ENCODE data around the gene KSR1. TPM values are rescaled to one million over a fixed set of nuclear protein-coding genes. Genes with fewer than 3 reads are reported as not detected.
A peak's percentile ranks its signal among the peaks of the same experiment; 100 is the strongest.

KSR1 gene
- total and polyA plus RNA-seq, 4 donors: 23.0 to 71.1 (median 47.0) TPM

DNA sequence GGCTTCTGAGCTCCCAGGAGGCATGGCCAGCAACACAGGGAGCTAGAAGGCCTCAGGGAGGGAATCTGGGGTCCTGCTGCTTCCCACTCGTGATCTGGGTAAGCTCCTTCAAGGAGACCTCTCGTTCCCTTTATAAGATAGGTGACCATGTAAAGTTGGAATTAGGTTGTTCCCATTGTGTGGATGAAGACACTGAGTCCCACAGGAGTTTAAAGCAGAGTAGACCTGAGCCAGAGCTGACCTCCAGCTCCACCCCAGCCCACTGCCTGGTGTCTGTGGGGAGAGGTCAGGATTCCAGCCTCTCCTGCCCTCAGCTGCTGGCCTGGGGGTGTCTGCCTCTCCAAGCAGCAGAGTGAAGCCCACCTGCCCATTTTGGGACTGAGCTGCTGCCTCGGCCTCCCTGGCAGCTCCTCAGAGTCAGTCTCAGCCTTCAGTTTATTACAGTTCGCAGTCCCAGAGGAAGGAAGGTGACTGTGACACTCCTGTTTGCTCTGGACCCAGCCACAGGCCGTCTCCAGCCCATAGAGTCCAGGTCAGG, 141.6 kb downstream of the KSR1 start:
- Histone ChIP-seq H3K27me3 (ENCODE audit: control insufficient read depth, insufficient read depth, low read length) (no peaks in the 10 kb centered on the region), H3K36me3 (ENCODE audit: control insufficient read depth, insufficient read depth, low read length) (peaks cover 64% of the 10 kb centered on the region), H3K4me1 (ENCODE audit: control insufficient read depth, insufficient read depth, low read length) (peaks cover 16% of the 10 kb centered on the region), H3K9me3 (ENCODE audit: control insufficient read depth, insufficient read depth, low read length) (no peaks in the 10 kb centered on the region), H3K4me3 (ENCODE audit: low read depth, low read length) (no peak overlapping the region), H3K27ac (ENCODE audit: low read depth, low read length) (no peak overlapping the region)
- WGBS (ENCODE audit: insufficient coverage): 82% methylated on average over 3 of the region's 5 CpGs
- no peak for DNase-seq (ENCODE audit: low read depth in 4 of 6, low spot score in 6 of 6)

DNA sequence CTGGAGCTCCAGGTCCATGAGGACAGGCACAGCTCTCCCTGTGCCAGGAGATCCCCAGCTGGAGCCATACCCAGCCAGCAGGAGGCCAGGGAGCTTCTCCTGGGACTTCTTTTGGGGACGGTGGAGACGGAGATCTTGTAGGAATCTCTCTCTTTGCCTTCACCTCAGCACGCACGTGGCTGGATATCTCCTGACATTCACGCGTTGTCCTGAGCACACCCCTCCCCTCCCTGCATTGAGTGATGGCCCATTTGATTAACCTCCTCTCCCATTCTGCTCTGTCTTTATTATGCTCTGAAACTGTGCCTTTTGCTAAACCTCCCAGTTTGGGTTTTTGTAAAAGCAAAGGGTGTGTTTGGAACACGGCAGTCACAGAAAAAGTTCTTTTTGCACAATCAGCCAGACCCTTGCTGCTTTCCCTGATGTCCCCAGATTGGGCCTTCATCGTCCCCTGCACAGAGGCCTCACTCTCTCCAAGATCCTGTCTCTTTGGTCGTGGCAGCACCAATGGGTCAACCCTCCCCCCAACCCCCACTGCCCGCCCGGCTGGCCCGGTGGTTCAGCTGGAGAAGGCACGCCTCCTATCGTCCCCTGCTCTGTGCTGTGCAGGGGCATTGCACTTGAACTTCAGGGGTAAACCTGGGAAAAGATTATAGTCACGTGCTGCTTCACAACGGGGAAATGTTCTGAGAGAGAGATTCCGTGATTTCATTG, 142.2 kb downstream of the KSR1 start:
- Histone ChIP-seq H3K27ac (ENCODE audit: low read depth, low read length) (no peak overlapping the region), H3K36me3 (ENCODE audit: control insufficient read depth, insufficient read depth, low read length) (peaks cover 62% of the 10 kb centered on the region), H3K4me1 (ENCODE audit: control insufficient read depth, insufficient read depth, low read length) (peaks cover 22% of the 10 kb centered on the region), H3K4me3 (ENCODE audit: low read depth, low read length) (no peak overlapping the region), H3K9me3 (ENCODE audit: control insufficient read depth, insufficient read depth, low read length) (no peaks in the 10 kb centered on the region), H3K27me3 (ENCODE audit: control insufficient read depth, insufficient read depth, low read length) (no peaks in the 10 kb centered on the region)
- DNase-seq (ENCODE audit: low read depth in 4 of 6, low spot score in 6 of 6): no peak
- 75% methylated on average over 17 of the region's 17 CpGs for WGBS (ENCODE audit: insufficient coverage)

DNA sequence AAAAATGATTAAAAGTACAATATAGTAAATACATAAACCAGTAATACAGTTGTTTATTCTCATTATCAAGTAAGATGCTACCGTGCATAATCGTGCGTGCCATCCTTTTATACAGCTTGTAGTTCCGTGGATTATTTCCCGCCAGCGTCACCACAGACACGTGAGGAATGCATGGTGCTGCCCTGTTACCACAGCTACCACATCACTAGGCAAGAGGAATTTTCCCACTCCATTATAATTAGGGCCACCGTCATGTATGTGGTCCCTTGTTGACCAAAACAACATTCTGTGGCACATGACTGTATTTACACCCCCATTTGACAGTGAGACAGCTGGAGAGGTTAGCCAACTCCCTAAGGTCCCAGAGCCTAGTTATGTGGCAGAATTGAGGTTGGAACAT, 144.2 kb downstream of the KSR1 start:
- 48% methylated on average over 7 of the region's 8 CpGs for WGBS (ENCODE audit: insufficient coverage)
- H3K27me3 ChIP-seq (ENCODE audit: control insufficient read depth, insufficient read depth, low read length): no peaks in the 10 kb centered on the region
- no peaks in the 10 kb centered on the region for H3K9me3 ChIP-seq (ENCODE audit: control insufficient read depth, insufficient read depth, low read length)
- H3K36me3 ChIP-seq (ENCODE audit: control insufficient read depth, insufficient read depth, low read length): peaks cover 66% of the 10 kb centered on the region
- peaks cover 22% of the 10 kb centered on the region for H3K4me1 ChIP-seq (ENCODE audit: control insufficient read depth, insufficient read depth, low read length)
- H3K27ac ChIP-seq (ENCODE audit: low read depth, low read length): no peak overlapping the region
- DNase-seq (ENCODE audit: low read depth in 4 of 6, low spot score in 6 of 6): no peak
- H3K4me3 ChIP-seq (ENCODE audit: low read depth, low read length): no peak overlapping the region

DNA sequence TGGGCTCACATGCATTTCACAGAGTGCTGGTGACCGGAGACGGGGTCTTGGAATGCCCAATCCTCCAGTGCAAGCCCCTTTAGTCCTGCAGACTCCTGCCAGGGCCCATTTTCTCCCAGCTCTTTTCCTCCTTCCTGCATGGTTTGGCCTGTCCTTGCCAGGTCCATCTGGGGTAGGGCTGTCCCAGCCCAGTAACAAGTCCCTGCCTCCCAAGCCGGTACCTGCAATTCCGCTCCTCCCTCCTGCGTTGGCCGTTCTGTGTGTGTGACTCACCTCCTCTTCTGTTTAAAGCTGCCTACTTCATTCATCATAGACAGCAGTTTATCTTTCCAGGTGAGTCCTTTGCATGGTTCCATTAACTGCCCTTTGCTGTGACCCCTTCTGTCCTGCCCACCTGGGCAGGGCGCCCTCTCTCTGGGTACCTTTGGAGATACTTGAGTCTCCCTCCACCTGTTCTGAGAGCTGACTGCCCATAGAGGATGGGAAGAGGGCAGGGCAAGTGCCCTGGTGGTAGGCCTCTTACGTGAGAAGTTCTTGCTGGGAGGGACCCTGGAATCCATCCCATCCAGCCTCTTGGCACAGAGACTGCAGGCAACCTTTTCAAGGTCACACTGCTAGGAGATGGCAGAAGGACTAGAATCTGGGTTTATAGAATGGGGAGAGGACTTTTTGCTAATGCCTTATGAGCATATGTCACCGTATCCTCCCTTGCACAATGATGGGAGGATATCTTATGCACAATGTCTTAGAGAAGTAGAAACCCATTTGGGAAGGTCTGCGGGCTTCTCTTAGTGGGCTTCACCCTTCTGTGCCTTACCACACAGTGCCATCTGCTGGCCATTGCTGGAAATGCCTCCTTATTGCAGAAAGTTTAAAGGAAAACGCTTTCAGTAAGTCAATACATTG, 145.1 kb downstream of the KSR1 start:
- peaks cover 69% of the 10 kb centered on the region for H3K36me3 ChIP-seq (ENCODE audit: control insufficient read depth, insufficient read depth, low read length)
- H3K9me3 ChIP-seq (ENCODE audit: control insufficient read depth, insufficient read depth, low read length): no peaks in the 10 kb centered on the region
- WGBS (ENCODE audit: insufficient coverage): 66% methylated on average over 9 of the region's 11 CpGs
- peaks cover 18% of the 10 kb centered on the region for H3K4me1 ChIP-seq (ENCODE audit: control insufficient read depth, insufficient read depth, low read length)
- no peak overlapping the region for H3K4me3 ChIP-seq (ENCODE audit: low read depth, low read length)
- H3K27me3 ChIP-seq (ENCODE audit: control insufficient read depth, insufficient read depth, low read length): no peaks in the 10 kb centered on the region
- peak; percentile 71 to 96 (median 82) for DNase-seq (ENCODE audit: low read depth in 4 of 6, low spot score in 6 of 6)
- no peak overlapping the region for H3K27ac ChIP-seq (ENCODE audit: low read depth, low read length)

DNA sequence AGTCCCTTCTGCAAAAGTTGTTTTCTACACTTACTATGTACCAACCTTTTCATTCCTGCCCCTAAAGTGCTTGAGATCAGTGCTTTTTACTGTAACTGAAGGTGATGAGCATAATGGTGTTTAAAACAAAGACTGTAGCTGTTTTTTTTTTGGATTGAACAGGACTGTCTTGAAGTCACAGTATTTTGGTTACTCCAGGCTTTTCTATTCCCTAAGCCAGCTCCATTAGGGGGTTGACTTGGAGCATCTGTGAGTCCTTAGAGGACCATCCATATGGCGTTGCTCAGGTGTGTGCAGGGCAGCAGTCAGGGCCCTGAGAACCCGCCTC, 145.7 kb downstream of the KSR1 start:
- 82% methylated on average over 2 of the region's 2 CpGs for WGBS (ENCODE audit: insufficient coverage)
- H3K27ac ChIP-seq (ENCODE audit: low read depth, low read length): no peak overlapping the region
- H3K36me3 ChIP-seq (ENCODE audit: control insufficient read depth, insufficient read depth, low read length): peaks cover 70% of the 10 kb centered on the region

DNA sequence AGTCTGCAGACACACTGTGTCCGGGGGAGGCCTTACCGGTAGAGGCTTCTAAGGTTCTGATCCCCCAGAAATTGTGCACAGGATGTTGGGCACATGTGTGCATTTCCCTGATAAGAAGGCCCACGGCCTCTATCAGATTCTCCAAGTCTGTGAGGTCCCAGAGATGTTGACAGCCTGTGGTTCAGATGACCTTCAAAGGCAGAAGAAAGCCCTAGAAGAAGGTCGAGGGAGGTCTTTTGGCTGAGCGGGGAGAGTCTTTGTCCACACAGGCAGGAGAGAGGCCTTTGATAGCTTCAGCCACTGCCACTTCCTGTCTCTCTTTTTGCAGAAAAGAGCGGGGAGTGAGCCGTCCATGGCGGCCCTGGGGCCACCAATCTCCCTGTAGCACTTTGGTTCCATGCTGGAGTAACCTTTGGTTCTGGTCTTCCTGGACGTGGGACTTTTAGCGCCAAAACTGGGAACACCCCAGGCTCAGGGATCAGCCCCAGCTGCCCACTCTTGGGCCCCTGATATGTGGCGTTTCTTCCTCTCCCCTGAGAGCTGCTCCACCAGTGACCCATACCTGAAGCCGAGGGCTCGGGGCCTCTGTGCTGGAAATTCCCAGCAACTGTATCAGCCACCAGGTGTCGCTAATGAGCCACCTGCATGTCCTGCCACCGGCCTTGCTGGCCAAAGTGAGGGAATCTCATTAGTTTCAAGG, 146.6 kb downstream of the KSR1 start:
- 53% methylated on average over 14 of the region's 15 CpGs for WGBS (ENCODE audit: insufficient coverage)

More for the DNA sequence above, 145.7 kb downstream of the KSR1 start:
- H3K27me3 ChIP-seq (ENCODE audit: control insufficient read depth, insufficient read depth, low read length): no peaks in the 10 kb centered on the region
- no peaks in the 10 kb centered on the region for H3K9me3 ChIP-seq (ENCODE audit: control insufficient read depth, insufficient read depth, low read length)
- H3K4me3 ChIP-seq (ENCODE audit: low read depth, low read length): no peak overlapping the region
- peaks cover 15% of the 10 kb centered on the region for H3K4me1 ChIP-seq (ENCODE audit: control insufficient read depth, insufficient read depth, low read length)
- DNase-seq (ENCODE audit: low read depth in 4 of 6, low spot score in 6 of 6): no peak

DNA sequence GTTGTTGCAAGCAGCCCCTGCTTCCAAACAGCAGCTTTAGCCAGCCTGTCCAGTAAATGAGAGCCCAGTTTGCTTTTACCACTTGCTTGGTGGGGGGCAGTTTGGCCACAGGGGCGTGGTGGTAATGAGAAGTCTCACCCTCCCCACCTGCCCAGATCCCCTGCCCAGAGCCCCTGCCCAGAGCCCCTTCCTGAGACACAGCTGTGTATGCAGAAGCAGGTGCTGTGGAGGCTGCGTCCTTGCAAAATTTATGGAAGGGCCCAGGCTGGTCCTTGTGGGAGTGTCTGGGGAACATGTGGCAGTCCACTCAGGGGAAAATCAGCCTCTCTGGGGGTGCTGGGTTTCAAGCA, 147.1 kb downstream of the KSR1 start:
- Histone ChIP-seq H3K27me3 (ENCODE audit: control insufficient read depth, insufficient read depth, low read length) (no peaks in the 10 kb centered on the region), H3K36me3 (ENCODE audit: control insufficient read depth, insufficient read depth, low read length) (peaks cover 65% of the 10 kb centered on the region), H3K4me3 (ENCODE audit: low read depth, low read length) (no peak overlapping the region), H3K9me3 (ENCODE audit: control insufficient read depth, insufficient read depth, low read length) (no peaks in the 10 kb centered on the region), H3K4me1 (ENCODE audit: control insufficient read depth, insufficient read depth, low read length) (peaks cover 12% of the 10 kb centered on the region), H3K27ac (ENCODE audit: low read depth, low read length) (no peak overlapping the region)
- WGBS (ENCODE audit: insufficient coverage): 67% methylated on average over 1 of the region's 2 CpGs
- no peak for DNase-seq (ENCODE audit: low read depth in 4 of 6, low spot score in 6 of 6)

More for the DNA sequence above, 146.6 kb downstream of the KSR1 start:
- peak in 3 of 6 donors; percentile 47 to 86 (median 82) for DNase-seq (ENCODE audit: low read depth in 4 of 6, low spot score in 6 of 6)
- H3K4me1 ChIP-seq (ENCODE audit: control insufficient read depth, insufficient read depth, low read length): peaks cover 12% of the 10 kb centered on the region
- no peak overlapping the region for H3K4me3 ChIP-seq (ENCODE audit: low read depth, low read length)
- H3K27ac ChIP-seq (ENCODE audit: low read depth, low read length): no peak overlapping the region
- peaks cover 68% of the 10 kb centered on the region for H3K36me3 ChIP-seq (ENCODE audit: control insufficient read depth, insufficient read depth, low read length)
- H3K9me3 ChIP-seq (ENCODE audit: control insufficient read depth, insufficient read depth, low read length): no peaks in the 10 kb centered on the region
- no peaks in the 10 kb centered on the region for H3K27me3 ChIP-seq (ENCODE audit: control insufficient read depth, insufficient read depth, low read length)

DNA sequence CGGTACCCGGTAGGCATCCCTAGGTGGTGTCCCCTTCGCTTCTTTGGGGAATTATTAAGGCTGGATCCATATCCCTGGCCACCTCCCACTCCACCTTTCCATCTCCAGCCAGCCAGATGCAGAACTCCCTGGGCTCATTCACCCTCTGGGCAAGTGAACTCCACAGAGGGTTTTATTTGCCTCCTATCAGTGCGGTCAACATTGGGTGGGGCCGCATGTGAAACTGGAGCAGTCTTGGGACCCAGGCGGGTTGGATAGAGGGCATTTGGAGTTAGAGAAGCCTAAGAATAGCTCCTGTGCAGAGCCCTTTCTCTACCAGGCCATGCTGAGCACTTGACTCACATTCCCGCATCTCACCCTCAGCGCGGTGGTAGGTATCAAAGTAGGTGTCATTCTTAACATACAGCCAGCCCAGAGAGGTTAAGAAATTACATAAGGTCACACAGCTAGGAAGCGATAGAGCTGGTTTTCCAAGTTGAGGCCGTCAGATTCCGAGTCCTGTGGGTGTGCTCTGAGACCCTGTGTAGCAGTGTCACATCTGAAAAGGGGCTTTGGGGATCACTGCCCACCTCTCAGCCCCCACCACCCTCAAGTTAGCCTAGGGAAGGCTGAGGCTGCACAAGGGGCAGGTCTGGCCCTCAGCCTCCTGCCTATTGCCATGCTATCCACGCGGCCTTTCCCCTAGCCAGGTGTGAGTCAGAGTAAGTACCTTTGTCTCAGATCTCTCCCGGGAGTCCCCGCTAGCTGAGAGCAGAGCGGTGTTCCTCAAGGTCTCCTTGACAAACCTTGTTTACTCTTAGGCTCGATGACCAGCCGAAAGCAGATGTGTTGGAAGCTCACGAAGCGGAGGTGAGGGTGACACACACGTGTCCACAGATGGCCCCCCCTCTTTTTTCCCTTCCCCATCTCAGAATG, 147.9 kb downstream of the KSR1 start:
- Histone ChIP-seq H3K4me3 (ENCODE audit: low read depth, low read length) (no peak overlapping the region), H3K36me3 (ENCODE audit: control insufficient read depth, insufficient read depth, low read length) (peaks cover 62% of the 10 kb centered on the region), H3K27ac (ENCODE audit: low read depth, low read length) (no peak overlapping the region), H3K9me3 (ENCODE audit: control insufficient read depth, insufficient read depth, low read length) (no peaks in the 10 kb centered on the region), H3K4me1 (ENCODE audit: control insufficient read depth, insufficient read depth, low read length) (peaks cover 12% of the 10 kb centered on the region), H3K27me3 (ENCODE audit: control insufficient read depth, insufficient read depth, low read length) (no peaks in the 10 kb centered on the region)
- no peak for DNase-seq (ENCODE audit: low read depth in 4 of 6, low spot score in 6 of 6)
- 97% methylated on average over 14 of the region's 22 CpGs for WGBS (ENCODE audit: insufficient coverage)

DNA sequence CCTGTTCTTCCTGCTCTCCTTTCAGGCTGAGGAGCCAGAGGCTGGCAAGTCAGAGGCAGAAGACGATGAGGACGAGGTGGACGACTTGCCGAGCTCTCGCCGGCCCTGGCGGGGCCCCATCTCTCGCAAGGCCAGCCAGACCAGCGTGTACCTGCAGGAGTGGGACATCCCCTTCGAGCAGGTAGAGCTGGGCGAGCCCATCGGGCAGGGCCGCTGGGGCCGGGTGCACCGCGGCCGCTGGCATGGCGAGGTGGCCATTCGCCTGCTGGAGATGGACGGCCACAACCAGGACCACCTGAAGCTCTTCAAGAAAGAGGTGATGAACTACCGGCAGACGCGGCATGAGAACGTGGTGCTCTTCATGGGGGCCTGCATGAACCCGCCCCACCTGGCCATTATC, 149.2 kb downstream of the KSR1 start:
- Histone ChIP-seq H3K4me3 (ENCODE audit: low read depth, low read length) (no peak overlapping the region), H3K27ac (ENCODE audit: low read depth, low read length) (no peak overlapping the region), H3K36me3 (ENCODE audit: control insufficient read depth, insufficient read depth, low read length) (peaks cover 75% of the 10 kb centered on the region), H3K27me3 (ENCODE audit: control insufficient read depth, insufficient read depth, low read length) (no peaks in the 10 kb centered on the region), H3K9me3 (ENCODE audit: control insufficient read depth, insufficient read depth, low read length) (no peaks in the 10 kb centered on the region), H3K4me1 (ENCODE audit: control insufficient read depth, insufficient read depth, low read length) (peaks cover 15% of the 10 kb centered on the region)
- WGBS (ENCODE audit: insufficient coverage): 98% methylated on average over 24 of the region's 25 CpGs
- no peak for DNase-seq (ENCODE audit: low read depth in 4 of 6, low spot score in 6 of 6)
